ENCODE results near the gene GPR146.

GPR146 gene

DNA sequence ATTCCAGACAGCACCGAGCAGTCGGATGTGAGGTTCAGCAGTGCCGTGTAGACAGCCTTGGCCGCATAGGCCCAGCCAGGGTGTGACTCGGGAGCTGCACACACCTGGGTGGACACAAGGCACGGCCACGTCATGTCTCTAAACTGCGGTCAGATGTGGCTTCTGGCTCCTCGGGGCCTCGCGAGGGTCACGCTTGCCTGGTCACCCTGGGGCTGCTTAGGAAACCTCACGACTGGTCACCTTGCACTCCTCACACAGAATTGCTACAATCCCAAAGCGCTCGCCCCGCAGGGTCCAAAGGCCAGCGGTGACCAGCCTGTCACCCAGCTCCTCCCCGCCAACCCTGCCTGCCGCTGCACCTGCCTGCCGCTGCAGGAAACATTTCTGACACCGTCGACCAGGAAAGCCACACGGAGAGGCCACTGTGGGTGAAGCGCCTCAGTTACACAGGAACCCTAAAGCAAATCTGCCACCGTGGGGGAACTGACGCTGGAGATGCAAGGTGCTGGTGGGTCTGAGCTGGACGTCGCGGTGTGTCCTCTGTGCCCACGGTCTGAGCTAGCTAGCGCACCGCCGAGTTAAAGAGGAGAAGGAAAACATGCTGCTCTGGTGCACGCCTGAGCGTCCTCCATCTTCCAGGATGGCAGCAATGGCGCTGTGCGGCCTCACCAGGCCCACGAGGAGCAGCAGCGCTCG is 48.6 kb downstream of the GPR146 start:
- DNase-seq (ENCODE audit: low read depth): no peak

DNA sequence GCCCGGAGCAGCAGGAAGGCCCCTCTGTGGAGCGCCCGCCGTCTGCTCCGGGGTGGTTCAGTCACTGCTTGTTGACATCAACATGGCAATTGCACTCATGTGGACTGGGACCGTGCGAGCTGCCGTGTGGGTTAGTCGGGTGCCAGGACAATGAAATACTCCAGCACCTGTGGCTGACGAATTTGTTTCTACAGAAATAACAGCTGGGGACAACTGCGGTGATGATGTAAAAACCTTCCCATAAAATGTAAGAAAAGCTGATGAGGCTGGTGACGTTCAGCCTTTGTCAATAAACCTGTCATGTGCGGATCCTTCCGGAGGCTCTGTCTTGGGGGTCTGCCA is 49.1 kb downstream of the GPR146 start:
- no peak for DNase-seq (ENCODE audit: low read depth)

DNA sequence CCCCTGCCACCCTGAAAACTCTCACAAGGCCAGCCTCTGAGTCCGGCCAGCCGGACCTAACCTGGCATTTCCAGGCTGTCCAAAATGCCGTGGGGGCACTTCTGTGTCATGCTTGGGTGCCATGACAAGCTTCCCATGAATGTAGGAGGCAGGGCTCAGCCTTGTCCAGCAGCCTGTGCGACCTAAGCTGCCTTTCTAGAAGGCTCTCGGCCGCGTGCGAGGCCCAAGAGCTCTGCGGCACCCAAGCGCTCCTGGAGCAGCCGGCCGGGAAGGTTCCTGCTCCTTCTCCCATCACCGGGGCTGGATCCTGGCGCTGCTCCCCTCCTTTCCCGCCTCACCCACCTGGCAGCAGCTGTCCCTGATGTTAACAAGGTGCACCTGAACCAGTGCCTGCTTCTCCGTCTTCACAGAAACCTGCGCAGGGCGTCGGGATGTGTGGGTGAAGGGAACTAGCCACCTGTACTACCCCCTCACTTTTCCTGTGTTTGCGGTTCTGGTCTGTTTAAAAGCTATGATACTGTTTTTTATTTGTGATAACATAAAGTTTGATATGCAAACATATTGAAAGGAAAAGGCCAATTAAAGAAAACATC is 49.7 kb downstream of the GPR146 start:
- DNase-seq (ENCODE audit: low read depth): no peak

DNA sequence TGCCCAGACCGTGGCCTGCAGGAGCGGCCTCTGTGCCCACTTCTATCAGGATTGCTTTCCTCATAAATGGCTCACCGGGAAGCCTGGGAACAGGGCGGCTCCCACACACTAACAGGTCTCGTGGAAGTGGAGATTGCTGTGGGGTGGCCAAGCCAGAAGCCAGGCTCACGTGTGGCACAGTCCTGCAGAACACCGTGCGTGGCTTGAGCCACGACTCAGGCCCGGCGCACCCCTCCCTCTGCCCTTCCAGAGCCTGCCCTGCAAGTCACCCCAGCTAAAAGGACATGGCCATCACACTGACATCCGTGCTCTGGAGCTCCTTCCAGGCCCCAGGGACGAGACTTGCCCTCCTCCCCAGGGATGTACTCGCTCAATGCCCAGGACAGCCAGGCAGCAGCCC is 50.5 kb downstream of the GPR146 start:
- DNase-seq (ENCODE audit: low read depth): no peak

DNA sequence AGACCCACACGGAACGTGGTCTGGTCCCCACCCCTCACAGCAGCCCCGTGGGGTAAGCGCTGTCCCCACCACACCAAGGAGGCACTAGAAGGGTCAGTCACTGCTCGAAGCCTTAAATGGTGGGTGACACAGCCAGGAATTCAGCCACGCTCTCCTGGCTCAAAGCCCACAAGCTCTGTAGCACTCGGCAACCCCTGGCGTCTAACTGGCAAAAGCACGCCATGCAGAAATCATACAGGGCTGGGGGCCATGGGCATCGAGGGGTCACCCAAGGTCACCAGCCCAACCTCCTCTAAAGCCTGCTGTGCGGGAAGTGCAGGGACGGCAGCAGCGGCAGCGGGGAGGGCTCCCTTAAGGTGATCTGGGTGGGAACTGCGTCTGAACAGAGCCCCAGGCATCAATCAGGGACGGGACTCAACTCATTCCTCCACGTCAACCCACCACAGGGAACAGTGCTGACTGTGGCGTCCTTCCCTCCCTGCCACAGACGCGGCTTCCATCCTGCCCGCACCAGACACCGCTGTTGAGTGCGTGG is 51.3 kb downstream of the GPR146 start:
- DNase-seq (ENCODE audit: low read depth): no peak

DNA sequence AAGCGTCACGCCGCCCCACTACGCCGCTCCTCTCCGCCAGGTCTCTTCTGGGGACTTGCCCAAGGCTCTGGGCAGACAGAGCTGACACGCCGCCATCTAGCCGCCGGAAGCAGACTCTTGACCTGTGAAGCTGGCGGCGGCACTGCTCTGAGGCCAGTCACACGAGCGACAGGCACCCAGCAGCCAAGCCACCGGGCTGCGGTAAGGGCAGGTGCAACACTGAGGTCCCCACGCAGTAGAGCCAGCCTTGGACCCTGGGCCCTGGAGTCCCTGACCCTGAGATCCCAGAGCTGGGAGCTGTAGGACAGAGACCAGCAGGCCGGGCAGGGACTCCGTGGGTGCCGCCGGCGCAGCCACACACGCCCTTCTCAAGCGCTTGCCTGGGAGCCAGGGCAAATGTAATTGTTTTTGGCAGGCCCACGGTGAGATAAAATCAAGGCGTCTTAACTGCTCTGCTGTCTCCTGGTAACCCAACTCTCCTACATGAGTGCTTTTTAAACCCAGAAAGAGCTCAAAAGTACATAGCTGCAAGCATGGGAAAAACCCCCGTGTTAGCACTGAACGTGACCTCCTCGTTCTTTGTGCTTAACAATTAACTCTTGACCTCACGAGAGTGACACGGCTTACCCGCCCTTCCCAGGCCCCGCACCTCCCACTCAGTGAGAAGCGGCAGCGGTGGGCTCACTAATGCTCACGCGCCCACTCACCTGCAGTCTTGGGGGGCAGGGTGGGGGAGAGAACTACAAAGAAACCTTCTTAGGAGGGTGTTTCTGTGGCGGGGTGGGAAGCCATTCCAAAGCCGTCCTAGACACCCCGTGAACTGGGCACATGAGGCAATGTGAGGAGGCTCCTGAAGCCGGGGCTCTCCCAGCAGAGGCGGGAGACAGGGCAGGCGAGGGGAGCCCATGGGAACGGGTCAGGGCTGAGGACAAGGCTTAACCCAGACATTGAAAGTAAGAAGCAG is 52.1 kb downstream of the GPR146 start:
- no peak for DNase-seq (ENCODE audit: low read depth)

DNA sequence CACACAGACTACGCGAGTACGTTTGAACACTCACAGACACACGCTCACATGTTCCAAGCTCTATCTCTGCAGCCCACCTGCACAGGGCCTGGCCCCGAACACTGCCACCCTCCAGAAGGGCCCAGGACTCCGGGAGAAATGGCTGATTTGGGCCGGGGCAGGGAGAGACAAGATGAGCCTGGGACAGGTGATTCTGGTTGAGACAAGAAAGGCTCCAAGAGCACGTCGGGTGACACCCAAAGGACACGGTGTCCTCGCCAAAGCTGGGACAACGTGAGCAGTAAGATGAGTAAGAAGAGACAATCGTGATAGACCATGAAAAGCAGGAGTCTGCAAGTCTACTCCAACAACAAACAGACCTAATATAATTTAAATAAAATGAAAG is 52.8 kb downstream of the GPR146 start:
- DNase-seq (ENCODE audit: low read depth): no peak

DNA sequence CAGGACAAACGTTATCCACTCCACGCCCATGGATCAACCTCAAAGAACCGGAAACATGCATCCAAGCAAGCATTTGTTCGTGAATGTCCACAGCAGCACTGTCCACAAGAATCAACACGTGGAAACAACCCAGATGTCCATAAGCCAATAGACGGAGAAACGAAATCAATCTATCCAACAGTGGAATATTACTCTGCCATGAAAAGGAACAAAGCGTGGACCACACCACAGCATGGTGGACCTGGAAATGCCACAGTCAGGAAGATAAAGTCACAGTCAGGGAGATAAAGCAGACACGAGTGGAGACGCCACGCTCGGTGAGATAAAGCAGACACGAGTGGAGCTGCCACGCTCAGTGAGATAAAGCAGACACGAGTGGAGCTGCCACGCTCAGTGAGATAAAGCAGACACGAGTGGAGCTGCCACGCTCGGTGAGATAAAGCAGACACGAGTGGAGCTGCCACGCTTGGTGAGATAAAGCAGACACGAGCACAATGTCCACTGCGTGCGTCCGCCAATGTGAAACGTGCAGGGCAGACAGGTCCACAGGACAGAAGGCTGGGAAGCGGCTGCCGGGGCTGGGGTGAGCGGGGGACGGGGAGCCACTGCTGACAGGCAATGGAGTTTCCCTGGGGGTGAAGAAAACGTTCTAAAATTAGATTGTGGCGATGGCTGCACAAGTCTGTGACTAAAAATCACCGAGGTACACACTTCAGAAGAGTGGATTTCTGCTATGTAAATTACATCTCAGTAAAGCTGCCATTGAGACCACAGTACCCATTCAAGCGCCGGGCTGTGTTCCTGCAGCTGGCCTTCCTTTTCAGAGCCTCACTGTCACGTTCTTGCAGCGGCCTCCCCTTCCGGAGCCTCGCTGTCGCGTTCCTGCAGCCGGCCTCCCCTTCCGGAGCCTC is 54.2 kb downstream of the GPR146 start:
- DNase-seq (ENCODE audit: low read depth): no peak

DNA sequence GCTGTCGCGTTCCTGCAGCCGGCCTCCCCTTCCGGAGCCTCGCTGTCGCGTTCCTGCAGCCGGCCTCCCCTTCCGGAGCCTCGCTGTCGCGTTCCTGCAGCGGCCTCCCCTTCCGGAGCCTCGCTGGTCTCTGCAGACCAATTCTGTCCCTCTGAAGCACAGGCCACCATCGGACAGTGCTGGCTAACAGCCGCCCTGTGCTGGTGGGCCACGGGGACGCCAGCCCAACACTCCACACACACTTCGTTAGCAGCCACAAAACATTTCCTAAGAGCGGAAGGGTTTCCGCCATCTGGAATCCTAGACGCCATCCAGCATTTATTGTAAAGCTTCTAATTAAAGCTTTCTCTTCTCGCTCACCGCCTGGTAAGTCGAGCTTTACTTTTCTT is 54.8 kb downstream of the GPR146 start:
- no peak for DNase-seq (ENCODE audit: low read depth)

DNA sequence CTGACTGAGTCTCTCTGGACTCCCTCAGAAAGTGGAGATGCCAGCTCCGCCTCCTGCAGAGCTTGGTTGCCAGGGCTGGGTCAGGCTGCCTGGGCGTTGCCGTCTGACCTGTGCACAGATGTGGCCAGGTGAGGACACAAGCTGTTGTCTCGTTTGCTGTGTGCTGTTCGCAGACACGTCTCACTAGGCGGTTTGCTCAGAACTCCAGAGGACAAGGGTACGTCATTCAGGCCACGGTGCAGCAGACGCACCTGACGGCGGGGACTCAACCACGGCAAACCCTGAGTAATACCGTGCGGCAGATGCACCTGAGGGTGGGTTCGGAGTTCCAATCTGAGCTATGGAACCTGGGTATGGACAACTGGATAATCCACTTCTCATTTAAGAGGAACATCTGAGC is 55.3 kb downstream of the GPR146 start:
- no peak for DNase-seq (ENCODE audit: low read depth)

DNA sequence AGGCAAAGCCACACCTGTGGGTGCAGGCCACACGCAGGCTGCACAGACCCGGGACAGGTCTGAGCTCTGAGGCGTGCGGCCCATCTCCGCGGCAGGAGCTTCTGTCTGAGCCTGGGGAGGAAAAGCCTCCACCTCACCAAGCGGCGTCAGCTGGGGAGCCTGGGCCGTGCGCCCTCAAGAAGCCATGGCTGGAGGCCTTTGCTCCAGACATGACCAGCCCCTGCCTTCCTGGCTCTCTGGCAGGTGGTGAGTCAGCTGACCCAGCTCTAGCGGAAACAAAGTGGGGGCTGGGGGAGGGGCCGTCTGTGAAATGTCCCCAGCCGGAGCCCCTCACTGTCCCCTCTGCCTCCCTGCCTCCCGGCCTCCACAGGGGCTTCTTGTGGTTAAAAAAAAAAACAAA is 56.0 kb downstream of the GPR146 start:
- no peak for DNase-seq (ENCODE audit: low read depth)

DNA sequence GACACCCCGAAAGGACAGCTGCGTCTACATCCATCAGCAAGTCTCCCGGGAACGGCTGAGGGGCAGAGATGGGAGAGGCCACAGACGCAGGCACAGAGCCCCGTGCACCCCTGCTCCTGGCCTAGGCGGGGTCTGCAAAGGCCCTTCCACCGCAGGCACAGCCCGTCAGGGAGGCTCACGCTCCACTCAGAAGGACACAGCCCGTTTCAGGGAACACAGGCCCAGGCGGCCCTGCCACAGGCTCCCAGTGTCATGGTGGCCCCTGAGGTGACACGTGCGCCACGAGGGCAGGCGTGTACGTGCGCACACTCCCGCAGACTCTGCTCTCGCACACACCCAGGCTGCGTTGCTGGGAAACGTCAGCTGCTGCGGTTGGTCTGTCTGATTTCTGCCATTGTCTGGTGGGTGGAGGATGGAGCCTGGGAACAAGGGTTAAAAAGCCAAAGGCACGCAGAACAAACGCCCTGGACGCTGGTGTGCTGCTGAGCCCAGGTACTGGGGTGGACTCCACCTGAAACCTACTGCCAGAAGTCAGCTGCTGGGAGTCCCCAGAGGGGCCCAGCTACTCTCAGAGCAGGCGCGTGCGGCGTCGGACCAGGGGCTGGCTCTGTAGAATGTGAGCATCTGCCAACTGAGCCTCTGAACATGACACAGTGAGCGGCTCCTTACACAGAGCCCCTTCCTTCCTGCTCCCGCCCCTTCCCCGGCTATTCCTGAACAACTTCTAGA is 56.7 kb downstream of the GPR146 start:
- no peak for DNase-seq (ENCODE audit: low read depth)

DNA sequence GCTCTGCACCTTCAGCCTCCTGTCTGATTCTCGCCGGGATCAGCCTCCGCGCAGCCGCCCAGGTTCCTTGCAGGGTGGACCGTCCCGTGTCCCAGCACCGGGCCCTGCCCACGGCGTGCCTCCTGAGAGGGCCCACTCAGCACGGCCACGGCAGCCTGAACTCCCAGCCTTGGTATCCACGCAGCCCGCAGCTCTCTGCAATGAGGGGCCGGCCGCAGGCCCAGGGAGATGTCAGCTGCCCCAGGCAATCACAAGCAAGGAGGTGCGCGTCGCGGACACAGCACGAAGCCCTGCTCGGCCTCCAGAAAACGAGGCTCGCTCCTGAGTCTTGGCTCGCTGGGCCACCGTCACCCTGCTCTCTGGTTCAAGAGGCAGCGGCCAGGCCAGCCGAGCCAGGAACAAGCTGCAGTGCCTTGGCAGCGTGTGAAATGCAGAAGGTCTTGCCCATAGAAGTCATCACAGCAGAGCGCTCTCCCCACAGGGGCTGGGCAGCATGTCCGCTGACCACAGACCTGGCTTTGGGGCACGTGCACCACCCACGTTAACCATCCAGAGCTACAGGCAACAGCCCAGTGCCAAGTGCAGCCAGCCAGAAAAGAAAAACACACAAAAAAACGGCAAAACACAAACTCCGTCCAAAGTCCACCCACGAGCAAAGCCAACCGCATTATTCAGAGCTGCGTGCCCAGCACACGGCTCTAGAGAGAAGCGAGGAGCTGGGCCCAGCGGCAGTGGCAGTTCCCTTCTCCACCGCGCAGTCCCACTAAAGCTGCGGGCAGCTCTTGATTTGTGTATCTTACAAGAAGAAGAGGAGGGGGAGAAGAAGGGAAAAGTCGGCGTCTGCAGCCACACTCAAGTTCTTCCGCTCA is 57.5 kb downstream of the GPR146 start:
- DNase-seq (ENCODE audit: low read depth): no peak

DNA sequence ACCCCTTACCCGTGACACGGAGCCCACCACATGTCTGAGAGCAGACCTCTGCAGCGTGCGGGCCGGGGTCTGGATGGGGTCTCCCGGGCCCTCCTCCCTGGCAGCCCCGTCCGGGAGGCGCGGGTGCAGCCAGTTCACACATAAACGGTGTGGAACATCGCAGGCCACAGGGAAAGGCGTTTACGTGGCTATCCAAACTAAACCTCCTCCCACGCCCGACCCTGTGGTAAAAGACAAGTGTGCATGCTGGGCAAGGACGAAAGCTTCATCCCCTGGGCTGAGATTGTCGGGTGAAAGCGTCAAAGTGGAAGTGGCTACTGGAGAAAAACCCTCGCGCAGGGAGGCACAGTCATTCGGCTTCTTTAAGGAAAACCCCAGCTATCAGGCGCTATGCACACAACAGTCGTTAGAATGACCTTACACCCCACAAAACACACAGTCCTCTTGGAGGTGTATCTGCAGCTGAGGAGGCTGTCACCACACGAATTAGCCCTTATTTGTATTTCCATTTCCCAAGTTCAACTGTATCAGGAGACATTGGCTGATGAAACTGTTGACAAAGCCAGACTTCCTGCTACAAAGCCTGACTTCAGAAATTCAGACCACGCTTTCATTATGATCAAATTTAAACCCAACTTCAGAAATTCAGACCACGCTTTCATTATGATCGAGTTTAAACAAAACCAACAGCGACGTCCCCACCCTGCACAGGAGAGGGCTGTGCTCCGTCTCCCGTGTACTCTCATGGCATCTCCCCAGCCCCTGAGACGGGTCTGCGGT is 58.9 kb downstream of the GPR146 start:
- DNase-seq (ENCODE audit: low read depth): no peak

DNA sequence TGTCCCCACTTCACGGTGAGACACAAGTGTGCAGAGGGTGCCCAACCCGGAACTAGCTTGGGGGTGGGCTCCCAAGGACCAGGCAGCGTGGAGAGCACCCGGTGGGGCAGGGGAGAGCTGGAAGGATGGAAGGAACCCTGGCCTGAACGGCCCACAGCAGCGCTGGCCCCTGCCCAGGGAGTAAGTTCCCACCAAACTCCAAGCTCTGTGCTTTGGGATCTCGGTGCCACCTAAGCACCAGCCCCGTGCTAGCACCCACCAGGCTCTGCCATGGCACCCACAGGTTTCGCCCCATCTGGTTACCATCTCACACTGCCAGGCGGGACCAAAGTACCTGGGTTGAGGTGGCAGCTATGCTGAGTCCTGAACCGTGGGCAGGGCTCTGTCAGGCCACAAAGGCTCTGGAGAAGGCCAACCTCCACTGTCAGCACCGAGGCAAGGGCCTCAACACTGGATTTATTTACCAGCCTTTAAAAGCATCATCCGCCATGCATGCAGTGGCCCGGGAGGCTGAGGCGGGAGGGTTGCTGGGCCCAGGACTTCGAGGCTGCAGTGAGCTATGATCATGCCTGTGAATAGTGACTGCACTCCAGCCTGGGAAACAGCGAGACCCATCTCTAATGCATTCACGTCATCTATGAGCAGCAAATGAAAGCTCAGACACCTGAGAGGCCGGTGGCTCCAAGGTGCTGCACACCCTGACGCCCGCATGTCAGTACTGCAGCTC is 59.6 kb downstream of the GPR146 start:
- DNase-seq (ENCODE audit: low read depth): no peak

DNA sequence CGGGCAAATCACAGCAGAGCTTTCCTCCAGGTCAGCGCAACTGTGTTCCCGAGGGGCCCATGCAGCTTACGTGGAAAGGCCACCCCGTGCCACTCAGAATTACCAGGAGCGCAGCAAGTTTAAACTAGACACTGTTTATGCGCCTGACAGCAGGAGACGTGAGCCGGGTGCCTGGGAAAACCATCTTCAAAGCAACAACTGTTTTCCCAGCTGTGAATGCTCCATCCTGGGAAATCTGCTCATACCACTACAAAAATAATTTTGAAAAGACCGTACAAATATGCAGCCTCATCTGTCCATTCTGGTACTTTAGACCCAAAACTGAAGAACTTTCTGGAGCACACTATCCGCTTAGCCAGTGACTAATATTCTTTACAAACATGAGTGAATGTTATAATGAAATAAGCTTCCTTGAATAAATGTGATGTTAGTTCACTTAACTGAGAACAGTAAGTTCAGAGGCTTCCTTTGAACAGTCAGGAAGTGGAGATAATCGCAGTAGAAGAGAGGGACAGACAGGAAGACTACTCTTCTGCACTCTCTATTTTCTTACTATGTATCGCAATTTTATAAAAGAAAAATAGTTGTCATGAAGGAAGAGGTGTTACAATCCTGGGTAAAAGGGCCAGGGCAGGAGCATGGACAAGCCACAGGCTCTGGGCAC is 60.3 kb downstream of the GPR146 start:
- no peak for DNase-seq (ENCODE audit: low read depth)

DNA sequence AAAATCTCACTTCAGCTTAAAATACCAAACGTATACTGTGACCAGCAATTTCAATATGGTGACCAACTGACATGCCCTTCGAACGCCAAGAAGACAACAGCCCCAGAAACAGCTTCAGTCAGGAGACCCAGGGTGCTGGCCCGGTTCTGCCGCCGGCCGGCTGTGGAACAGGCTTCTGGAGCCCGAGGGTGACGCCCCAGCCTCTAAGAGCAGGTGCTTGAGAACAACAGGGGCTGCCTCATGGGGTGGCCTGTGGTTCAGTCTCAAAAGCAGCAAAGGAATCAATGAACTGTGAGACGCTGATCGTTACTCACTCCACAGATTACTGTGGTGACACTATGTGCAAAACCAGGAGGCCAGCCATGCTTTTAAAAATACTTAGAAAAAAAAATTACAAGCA is 60.8 kb downstream of the GPR146 start:
- DNase-seq (ENCODE audit: low read depth): no peak

All from T-helper 22 cell (primary cell).